Measurements from ENCODE around the gene FKBP11.

FKBP11 gene

GRCh38 chr12:48925304-48926011 lies at the start of gene FKBP11:
Gene FKBP11 (minus strand): TSS chr12:48925492. CDS start chr12:48925428, 64 bp downstream.
- DNase-seq: peak; percentile 62

GRCh38 chr12:48973941-48974673 lies 48.8 kb upstream of the FKBP11 start:
- no peak for DNase-seq

GRCh38 chr12:48973531-48973930 lies 48.2 kb upstream of the FKBP11 start:
- DNase-seq: no peak

GRCh38 chr12:48972952-48973483 lies 47.7 kb upstream of the FKBP11 start:
- no peak for DNase-seq

- peak; percentile 84 for DNase-seq
Observed at GRCh38 chr12:48972213-48972951, 47.1 kb upstream of the FKBP11 start.

- no peak for DNase-seq
Observed at GRCh38 chr12:48970702-48971334, 45.5 kb upstream of the FKBP11 start.

GRCh38 chr12:48969833-48970701 lies 44.8 kb upstream of the FKBP11 start:
- DNase-seq: no peak

- no peak for DNase-seq
Observed at GRCh38 chr12:48969160-48969771, 44.0 kb upstream of the FKBP11 start.

GRCh38 chr12:48968467-48968866 lies 43.2 kb upstream of the FKBP11 start:
- DNase-seq: no peak

GRCh38 chr12:48967991-48968390 lies 42.7 kb upstream of the FKBP11 start:
- no peak for DNase-seq

- DNase-seq: no peak
Observed at GRCh38 chr12:48966177-48966895, 41.0 kb upstream of the FKBP11 start.

GRCh38 chr12:48965298-48965838 lies 40.1 kb upstream of the FKBP11 start:
- no peak for DNase-seq

GRCh38 chr12:48961801-48962200 lies 36.5 kb upstream of the FKBP11 start:
- DNase-seq: no peak

- DNase-seq: no peak
Observed at GRCh38 chr12:48961331-48961730, 36.0 kb upstream of the FKBP11 start.

- DNase-seq: no peak
Observed at GRCh38 chr12:48960834-48961233, 35.5 kb upstream of the FKBP11 start.

- no peak for DNase-seq
Observed at GRCh38 chr12:48958049-48958388, 32.7 kb upstream of the FKBP11 start.

GRCh38 chr12:48957141-48958048 lies 32.1 kb upstream of the FKBP11 start, which contains the start of gene ARF3:
Gene ARF3 (minus strand): TSS chr12:48957487. CDS start chr12:48941095, 16,392 bp downstream.
- peak; percentile 80 for DNase-seq

GRCh38 chr12:48956279-48957140 lies 31.2 kb upstream of the FKBP11 start:
- DNase-seq: no peak

Measured in NK-92 treated with Interleukin-12 subunit alpha and Interleukin-12 subunit beta, amount 100 ng/mL, for 24 hours (cell line).